Neural progenitor cell (in vitro differentiated cells): ENCODE results near the gene OR3A3. TPM values are rescaled to one million over a fixed set of nuclear protein-coding genes. Genes with fewer than 3 reads are reported as not detected.

Experiments
- DNase-seq: peaks from one replicate; pipeline ENCODE4 v3.0.0-alpha.2; 2016; ENCODE audit warnings: low spot score
- H2AFZ ChIP-seq: fragments of 200-600 bp; sonication (generic); replicated peaks from 2 replicates; pipeline ENCODE4 v1.6.1; 2016; ENCODE audit warnings: antibody characterized with exemption
- H3F3A ChIP-seq: fragments of 200-600 bp; sonication (generic); 2 replicates; pipeline ENCODE4 v1.6.1; 2016; ENCODE audit warnings: antibody characterized with exemption, low read depth
- H3K27ac ChIP-seq: fragments of 200-600 bp; sonication (generic); 2 replicates; pipeline ENCODE4 v1.5.1; 2016; ENCODE audit warnings: mild to moderate bottlenecking
- H3K27me3 ChIP-seq: fragments of 200-600 bp; sonication (generic); 2 replicates; pipeline ENCODE4 v1.6.1; 2016; ENCODE audit warnings: mild to moderate bottlenecking, moderate library complexity
- H3K36me3 ChIP-seq: fragments of 200-600 bp; sonication (generic); 2 replicates; pipeline ENCODE4 v1.5.1; 2016
- H3K4me1 ChIP-seq: fragments of 200-600 bp; sonication (generic); 2 replicates; pipeline ENCODE4 v1.6.1; 2016; ENCODE audit warnings: mixed run types
- H3K4me2 ChIP-seq: fragments of 200-600 bp; sonication (generic); 2 replicates; pipeline ENCODE4 v1.6.1; 2016
- H3K4me3 ChIP-seq: fragments of 200-600 bp; sonication (generic); 2 replicates; pipeline ENCODE4 v1.5.1; 2016
- H3K79me2 ChIP-seq: fragments of 200-600 bp; sonication (generic); 2 replicates; pipeline ENCODE4 v1.6.1; 2016; ENCODE audit warnings: low read depth
- H3K9ac ChIP-seq: fragments of 200-600 bp; sonication (generic); 2 replicates; pipeline ENCODE4 v1.6.1; 2016
- H3K9me3 ChIP-seq: fragments of 200-600 bp; sonication (generic); 2 replicates; pipeline ENCODE4 v1.5.1; 2016; ENCODE audit warnings: low read depth
- H4K20me1 ChIP-seq: fragments of 200-600 bp; sonication (generic); 2 replicates; pipeline ENCODE4 v1.6.1; 2016; ENCODE audit warnings: low read depth
- H3K27ac Mint-ChIP-seq: 3 replicates; pipeline ENCODE4 v1.8.0; 2021; ENCODE audit warnings: mixed read lengths
- H3K27me3 Mint-ChIP-seq: 2 replicates; pipeline ENCODE4 v1.8.0; 2022; ENCODE audit warnings: low read depth, mild to moderate bottlenecking, inconsistent platforms, moderate library complexity, mixed read lengths; ENCODE audit not compliant: insufficient read depth
- H3K36me3 Mint-ChIP-seq: 3 replicates; pipeline ENCODE4 v1.8.0; 2021; ENCODE audit warnings: mixed read lengths
- H3K4me1 Mint-ChIP-seq: 3 replicates; pipeline ENCODE4 v1.8.0; 2021; ENCODE audit warnings: mixed read lengths
- H3K4me3 Mint-ChIP-seq: 3 replicates; pipeline ENCODE4 v1.8.0; 2021; ENCODE audit warnings: mild to moderate bottlenecking, moderate library complexity, mixed read lengths
- H3K9me3 Mint-ChIP-seq: 3 replicates; pipeline ENCODE4 v1.8.0; 2020; ENCODE audit warnings: mixed read lengths
- CTCF ChIP-seq: fragments of 200-600 bp; sonication (generic); IDR thresholded peaks from 2 replicates; pipeline ENCODE4 v1.5.1; 2017; ENCODE audit warnings: antibody characterized with exemption, mild to moderate bottlenecking
- EZH2 ChIP-seq: fragments of 200-600 bp; sonication (generic); IDR thresholded peaks from 2 replicates; pipeline ENCODE4 v1.6.1; 2017; ENCODE audit warnings: antibody characterized with exemption, mild to moderate bottlenecking, moderate library complexity
- EZH2phosphoT487 ChIP-seq: fragments of 200-600 bp; sonication (generic); IDR thresholded peaks from 2 replicates; pipeline ENCODE4 v1.6.1; 2017; ENCODE audit warnings: antibody characterized with exemption
- total RNA-seq: library from RNA; depleted of rRNA; stranded (reverse); fragments of >200 nt; gene quantifications from 2 replicates; pipeline ENCODE4 v1.2.3, GENCODE V29; 2015; ENCODE audit warnings: low replicate concordance

The OR3A3 gene
- total RNA-seq, 1 donor from 2014 or later: not detected

DNA sequence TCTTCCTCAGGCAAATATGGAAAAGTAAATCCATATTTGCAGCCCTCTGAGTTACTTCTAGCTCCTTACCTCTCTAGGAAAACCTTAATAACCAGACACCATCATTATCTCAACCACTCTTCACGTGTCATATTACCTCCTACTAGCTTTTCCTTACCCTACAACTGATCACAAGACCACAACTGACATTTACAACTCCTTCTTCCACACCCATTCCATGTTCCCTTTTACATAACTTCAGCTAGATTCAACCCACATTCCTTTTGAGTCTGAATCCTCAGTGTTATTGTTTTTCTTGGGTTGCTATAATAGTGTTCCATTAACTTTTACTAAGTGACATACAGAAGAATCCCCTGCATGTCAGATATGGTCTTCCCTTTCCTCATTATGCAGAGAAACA, 27.2 kb downstream of the OR3A3 start:
- Histone ChIP-seq H3K9me3 (no peaks in the 10 kb centered on the region), H2AFZ (no peak overlapping the region), H3K4me2 (no peak overlapping the region), H3K79me2 (no peaks in the 10 kb centered on the region), H3K4me3 (no peak overlapping the region), H4K20me1 (no peaks in the 10 kb centered on the region), H3F3A (no peaks in the 10 kb centered on the region), H3K9ac (no peak overlapping the region), H3K27ac (no peak overlapping the region), H3K4me1 (no peaks in the 10 kb centered on the region), H3K27me3 (peaks cover 3% of the 10 kb centered on the region), H3K36me3 (no peaks in the 10 kb centered on the region)
- H3K36me3 Mint-ChIP-seq: no peaks in the 10 kb centered on the region
- no peaks in the 10 kb centered on the region for H3K4me1 Mint-ChIP-seq
- no peak for DNase-seq
- no peaks in the 10 kb centered on the region for H3K27me3 Mint-ChIP-seq
- no peak overlapping the region for H3K27ac Mint-ChIP-seq
- no peak overlapping the region for H3K4me3 Mint-ChIP-seq
- no peaks in the 10 kb centered on the region for H3K9me3 Mint-ChIP-seq
- TF ChIP-seq CTCF: no peak
- no peak for TF ChIP-seq EZH2
- TF ChIP-seq EZH2phosphoT487: no peak

GRCh38 chr17:3440451-3440850, 29.3 kb downstream of the OR3A3 start:
- TF ChIP-seq EZH2: no peak
- no peak for TF ChIP-seq CTCF
- H3K4me3 ChIP-seq: no peak overlapping the region
- H3K27me3 ChIP-seq: peaks cover 3% of the 10 kb centered on the region
- no peak overlapping the region for H3K4me2 ChIP-seq
- H4K20me1 ChIP-seq: no peaks in the 10 kb centered on the region
- no peaks in the 10 kb centered on the region for H3K36me3 ChIP-seq
- H3K27ac Mint-ChIP-seq: no peak overlapping the region
- H3K4me3 Mint-ChIP-seq: no peak overlapping the region
- DNase-seq: no peak
- H3K4me1 ChIP-seq: no peaks in the 10 kb centered on the region
- no peaks in the 10 kb centered on the region for H3K4me1 Mint-ChIP-seq
- no peaks in the 10 kb centered on the region for H3K9me3 Mint-ChIP-seq
- no peak overlapping the region for H3K27ac ChIP-seq
- no peaks in the 10 kb centered on the region for H3K79me2 ChIP-seq
- H2AFZ ChIP-seq: no peak overlapping the region
- no peak overlapping the region for H3K9ac ChIP-seq
- no peaks in the 10 kb centered on the region for H3K27me3 Mint-ChIP-seq
- H3K9me3 ChIP-seq: no peaks in the 10 kb centered on the region
- H3K36me3 Mint-ChIP-seq: no peaks in the 10 kb centered on the region
- no peaks in the 10 kb centered on the region for H3F3A ChIP-seq

DNA sequence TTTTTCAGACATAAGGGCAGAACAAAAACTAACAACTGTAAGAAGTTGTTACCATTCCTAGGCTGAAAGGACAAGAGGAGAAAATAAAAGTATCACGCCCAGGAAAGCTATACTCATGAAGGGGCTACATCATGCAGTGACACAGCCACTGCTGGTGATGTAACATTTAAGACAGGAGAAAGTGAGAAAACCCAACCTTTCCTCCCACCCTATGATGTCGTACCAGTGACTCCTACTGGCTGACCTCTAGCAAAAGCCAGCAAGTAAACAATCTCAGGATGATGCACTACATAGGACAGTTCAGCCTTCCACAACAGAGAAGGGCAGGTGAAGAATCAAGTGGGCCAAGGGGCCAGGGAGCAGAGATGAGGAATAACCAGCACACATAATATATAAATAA, 36.5 kb downstream of the OR3A3 start:
- peak; percentile 34 for DNase-seq
- no peaks in the 10 kb centered on the region for H3F3A ChIP-seq
- no peak for TF ChIP-seq EZH2
- peak; percentile 46 for TF ChIP-seq CTCF
- no peaks in the 10 kb centered on the region for H4K20me1 ChIP-seq
- Mint-ChIP-seq H3K36me3 (no peaks in the 10 kb centered on the region), H3K27me3 (no peaks in the 10 kb centered on the region), H3K9me3 (no peaks in the 10 kb centered on the region), H3K27ac (no peak overlapping the region), H3K4me3 (no peak overlapping the region), H3K4me1 (no peaks in the 10 kb centered on the region)
- no peaks in the 10 kb centered on the region for H3K79me2 ChIP-seq
- no peaks in the 10 kb centered on the region for H3K36me3 ChIP-seq
- no peak overlapping the region for H3K4me3 ChIP-seq
- no peak overlapping the region for H3K9ac ChIP-seq
- H3K4me1 ChIP-seq: no peaks in the 10 kb centered on the region
- no peak overlapping the region for H3K4me2 ChIP-seq
- no peak overlapping the region for H2AFZ ChIP-seq
- H3K27me3 ChIP-seq: no peaks in the 10 kb centered on the region
- no peak overlapping the region for H3K27ac ChIP-seq
- H3K9me3 ChIP-seq: no peaks in the 10 kb centered on the region
